ENCODE results near the gene SLAIN2. TPM values are rescaled to one million over a fixed set of nuclear protein-coding genes. Genes with fewer than 3 reads are reported as not detected.

The SLAIN2 gene
- total RNA-seq, 1 donor from 2014 or later = 47.6 TPM

GRCh38 chr4:48467891-48468290 lies 126.6 kb downstream of the SLAIN2 start:
- no peak overlapping the region for H3K4me3 Mint-ChIP-seq
- H3K9me3 Mint-ChIP-seq = no peaks in the 10 kb centered on the region
- DNase-seq (ENCODE audit: low read depth, low spot score) = no peak
- no peak for TF ChIP-seq CTCF (conservative IDR thresholded peaks at IDR 0.05)
- no peaks in the 10 kb centered on the region for H3K36me3 Mint-ChIP-seq (ENCODE audit: low read depth)
- H3K27ac Mint-ChIP-seq (ENCODE audit: unreplicated experiment) = no peak overlapping the region
- H3K4me1 Mint-ChIP-seq = peaks cover 13% of the 10 kb centered on the region
- H3K27me3 Mint-ChIP-seq (ENCODE audit: low read depth) = no peaks in the 10 kb centered on the region

DNA sequence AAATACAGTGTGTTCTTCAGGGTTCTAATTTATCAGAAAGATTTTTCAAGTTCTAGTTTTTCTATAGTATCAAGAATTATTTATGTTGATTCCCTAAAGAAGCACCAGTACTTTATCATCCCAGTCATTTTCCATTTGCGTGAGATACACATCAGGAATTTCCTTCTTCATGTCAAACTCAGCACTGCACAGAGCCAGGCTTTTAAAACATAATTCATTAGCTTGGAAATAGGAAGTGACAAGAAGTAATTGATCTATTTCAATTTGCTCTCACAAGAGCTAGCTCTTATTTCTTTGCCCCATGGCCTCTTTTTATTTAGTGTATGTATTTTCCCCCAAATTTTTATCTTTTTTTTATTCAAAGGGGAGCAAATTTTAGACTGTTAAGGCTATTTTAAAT lies 128.8 kb downstream of the SLAIN2 start:
- H3K36me3 Mint-ChIP-seq (ENCODE audit: low read depth) = no peaks in the 10 kb centered on the region
- no peaks in the 10 kb centered on the region for H3K9me3 Mint-ChIP-seq
- peaks cover 13% of the 10 kb centered on the region for H3K4me1 Mint-ChIP-seq
- no peak for TF ChIP-seq CTCF (conservative IDR thresholded peaks at IDR 0.05)
- no peak overlapping the region for H3K4me3 Mint-ChIP-seq
- no peak for DNase-seq (ENCODE audit: low read depth, low spot score)
- no peak overlapping the region for H3K27ac Mint-ChIP-seq (ENCODE audit: unreplicated experiment)
- no peaks in the 10 kb centered on the region for H3K27me3 Mint-ChIP-seq (ENCODE audit: low read depth)

DNA sequence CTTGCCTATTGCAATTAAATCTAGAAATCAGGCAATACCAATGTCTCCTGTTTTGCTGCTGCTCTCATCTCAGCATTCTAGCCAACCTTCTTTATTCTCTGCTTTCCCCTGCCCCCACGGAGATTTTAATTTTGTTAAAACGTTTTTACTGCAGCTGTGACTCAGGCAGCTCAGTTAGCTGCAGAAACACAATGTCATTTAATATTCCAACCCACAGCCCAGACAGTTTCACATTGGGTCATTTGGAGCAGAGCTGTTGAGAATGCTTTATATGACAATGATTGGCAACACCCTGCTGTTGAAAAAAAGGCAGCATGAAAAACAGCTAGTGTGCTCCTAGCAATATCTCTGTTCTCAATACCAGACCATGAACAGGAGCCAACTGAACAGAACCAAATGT lies 129.2 kb downstream of the SLAIN2 start:
- H3K4me1 Mint-ChIP-seq = peaks cover 13% of the 10 kb centered on the region
- H3K4me3 Mint-ChIP-seq = no peak overlapping the region
- H3K9me3 Mint-ChIP-seq = no peaks in the 10 kb centered on the region
- TF ChIP-seq CTCF (conservative IDR thresholded peaks at IDR 0.05) = no peak
- no peaks in the 10 kb centered on the region for H3K36me3 Mint-ChIP-seq (ENCODE audit: low read depth)
- H3K27me3 Mint-ChIP-seq (ENCODE audit: low read depth) = no peaks in the 10 kb centered on the region
- no peak overlapping the region for H3K27ac Mint-ChIP-seq (ENCODE audit: unreplicated experiment)
- DNase-seq (ENCODE audit: low read depth, low spot score) = no peak

DNA sequence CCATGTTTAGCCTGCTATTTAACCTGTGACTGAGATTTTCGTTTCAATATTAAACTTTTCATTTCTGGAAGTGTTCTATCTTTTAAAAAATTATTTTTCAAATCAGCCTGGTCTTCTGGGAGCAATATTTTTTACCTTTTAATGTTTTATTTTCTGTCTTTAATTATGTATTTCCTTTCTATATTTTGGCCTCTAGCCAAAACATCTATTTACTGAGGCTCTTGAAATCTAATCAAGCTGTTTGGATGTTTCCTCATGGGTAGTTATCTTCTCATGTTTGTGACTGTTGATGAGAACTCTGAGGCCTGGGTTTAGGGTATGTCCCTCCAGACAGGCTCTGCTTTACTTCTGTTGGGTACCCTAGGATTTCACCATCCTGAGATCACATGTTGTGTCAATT lies 131.5 kb downstream of the SLAIN2 start:
- peaks cover 13% of the 10 kb centered on the region for H3K4me1 Mint-ChIP-seq
- DNase-seq (ENCODE audit: low read depth, low spot score) = no peak
- no peak overlapping the region for H3K4me3 Mint-ChIP-seq
- H3K9me3 Mint-ChIP-seq = no peaks in the 10 kb centered on the region
- H3K27me3 Mint-ChIP-seq (ENCODE audit: low read depth) = no peaks in the 10 kb centered on the region
- H3K36me3 Mint-ChIP-seq (ENCODE audit: low read depth) = no peaks in the 10 kb centered on the region
- no peak overlapping the region for H3K27ac Mint-ChIP-seq (ENCODE audit: unreplicated experiment)
- TF ChIP-seq CTCF (conservative IDR thresholded peaks at IDR 0.05) = no peak

GRCh38 chr4:48475770-48476169 lies 134.4 kb downstream of the SLAIN2 start:
- H3K4me1 Mint-ChIP-seq = peaks cover 3% of the 10 kb centered on the region
- H3K27ac Mint-ChIP-seq (ENCODE audit: unreplicated experiment) = no peak overlapping the region
- no peak overlapping the region for H3K4me3 Mint-ChIP-seq
- DNase-seq (ENCODE audit: low read depth, low spot score) = no peak
- no peaks in the 10 kb centered on the region for H3K36me3 Mint-ChIP-seq (ENCODE audit: low read depth)
- peaks cover 7% of the 10 kb centered on the region for H3K27me3 Mint-ChIP-seq (ENCODE audit: low read depth)
- H3K9me3 Mint-ChIP-seq = no peaks in the 10 kb centered on the region
- no peak for TF ChIP-seq CTCF (conservative IDR thresholded peaks at IDR 0.05)

Other genes starting within 250 kb of the SLAIN2 start
- gene TXK, start 207.3 kb upstream of the SLAIN2 start, total RNA-seq = not detected in 2 replicates
- gene TEC, start 71.7 kb upstream of the SLAIN2 start, total RNA-seq = 0.21 and 0.25 TPM in 2 replicates
- 2.0 and 2.2 TPM in 2 replicates for gene SLC10A4, start 141.8 kb downstream of the SLAIN2 start, total RNA-seq
- 0.27 TPM in 1 of 2 replicates, not detected in the other for gene ZAR1, start 148.7 kb downstream of the SLAIN2 start, total RNA-seq

All from neural crest cell (in vitro differentiated cells).